Measurements from ENCODE around the gene ALPL. TPM values are rescaled to one million over a fixed set of nuclear protein-coding genes. Genes with fewer than 3 reads are reported as not detected.

The ALPL gene
- total and polyA plus RNA-seq, 9 of the 15 experiments (the other 6 are each of a cell fraction or from before 2014, with no cell fraction given): 0.04 to 0.38 (median 0.18) TPM; not detected in 4

GRCh38 chr1:21594935-21595897 is 86.0 kb downstream of the ALPL start (continued):
- TF ChIP-seq GTF3C2 (IDR thresholded peaks at IDR 0.05; ENCODE audit: borderline replicate concordance, extremely low read depth, insufficient read length) (no peak), CC2D1A (IDR thresholded peaks at IDR 0.05) (peak; percentile 68), PHF20 (IDR thresholded peaks at IDR 0.05; ENCODE audit: partially characterized antibody) (peak; percentile 15), VEZF1 (CRISPR knock-in tag; IDR thresholded peaks at IDR 0.05) (no peak), MAFG (tag; conservative IDR thresholded peaks at IDR 0.05) (no peak), ID3 (CRISPR knock-in tag; IDR thresholded peaks at IDR 0.05) (no peak), ID3 (tag; IDR thresholded peaks at IDR 0.05) (no peak), MAZ (CRISPR knock-in tag; conservative IDR thresholded peaks at IDR 0.05 in 1 of 2, IDR thresholded peaks at IDR 0.05 in 1 of 2) (peak in 1 of 2 experiments; percentile 46; a peak in 1 of 4 replicates), RB1 (IDR thresholded peaks at IDR 0.05; ENCODE audit: low read depth) (peak; percentile 45; the same call in 1 of the 2 replicates), NRF1 (conservative IDR thresholded peaks at IDR 0.05 in 1 of 2, IDR thresholded peaks at IDR 0.05 in 1 of 2) (no peak), BCOR (IDR thresholded peaks at IDR 0.05) (peak; percentile 67), HMBOX1 (IDR thresholded peaks at IDR 0.05) (no peak), ZNF316 (IDR thresholded peaks at IDR 0.05) (no peak), SMC3 (conservative IDR thresholded peaks at IDR 0.05; ENCODE audit: insufficient read depth, low read depth, low read length) (peak; percentile 84), ZKSCAN1 (IDR thresholded peaks at IDR 0.05; ENCODE audit: low read depth, low read length) (peak; percentile 85; the same call in 1 of the 2 replicates), RHOXF2B (CRISPR knock-in tag; conservative IDR thresholded peaks at IDR 0.05) (no peak), ZC3H4 (CRISPR knock-in tag; IDR thresholded peaks at IDR 0.05; ENCODE audit: borderline replicate concordance) (0 out of 2 replicates have a peak, but pooled peaks have one; percentile 36), HNRNPL (IDR thresholded peaks at IDR 0.05; ENCODE audit: low read depth, low read length) (no peak), HCFC1 (IDR thresholded peaks at IDR 0.05; ENCODE audit: low read depth, low read length) (no peak), KDM5B (IDR thresholded peaks at IDR 0.05; ENCODE audit: insufficient replicate concordance, low read depth, low read length) (no peak), SOX6 (IDR thresholded peaks at IDR 0.05) (no peak), ZNF24 (IDR thresholded peaks at IDR 0.05) (no peak)
